WTC11 (cell line): ENCODE data around the gene PUS10. TPM values are rescaled to one million over a fixed set of nuclear protein-coding genes. Genes with fewer than 3 reads are reported as not detected.
"Not testable (repeated sequence)": the region's sequence is repeated elsewhere in the genome, so short reads cannot be mapped to it uniquely, and the experiment has no call there.

Experiments
- ATAC-seq: fragments of 200-7000 bp; cut with Tn5 transposase; 2 replicates; pipeline ENCODE4 v1.10.0; 2021; ENCODE audit warnings: mild to moderate bottlenecking, moderate library complexity
- CTCF ChIA-PET: fragments of 300-600 bp; sonication (Branson Sonifier 250); formaldehyde crosslinking; loops from one replicate; lab custom pipeline; 2021; ENCODE audit warnings: antibody characterized with exemption; lab: Charles Lee
- POLR2A ChIA-PET: fragments of 350-600 bp; sonication (Branson Sonifier 250); formaldehyde crosslinking; loops from one replicate; lab custom pipeline; 2021; ENCODE audit warnings: antibody characterized with exemption; lab: Charles Lee
- DNase-seq: peaks from one replicate; pipeline ENCODE4 v3.0.0; 2021; ENCODE audit warnings: low spot score
- H3K27ac Mint-ChIP-seq: 2 replicates; pipeline ENCODE4 v1.8.0; 2021; ENCODE audit warnings: mixed read lengths
- H3K27me3 Mint-ChIP-seq: 2 replicates; pipeline ENCODE4 v1.8.0; 2021; ENCODE audit warnings: low read depth, mild to moderate bottlenecking, moderate library complexity, mixed read lengths
- H3K36me3 Mint-ChIP-seq: 2 replicates; pipeline ENCODE4 v1.8.0; 2021; ENCODE audit warnings: mixed read lengths
- H3K4me1 Mint-ChIP-seq: 2 replicates; pipeline ENCODE4 v1.8.0; 2022; ENCODE audit warnings: mixed read lengths
- H3K4me3 Mint-ChIP-seq: 2 replicates; pipeline ENCODE4 v1.8.0; 2021; ENCODE audit warnings: mild to moderate bottlenecking, moderate library complexity, mixed read lengths
- H3K9me3 Mint-ChIP-seq: 2 replicates; pipeline ENCODE4 v1.8.0; 2021; ENCODE audit warnings: mixed read lengths
- CBFB ChIP-seq: sonication (generic); formaldehyde crosslinking; IDR thresholded peaks from 2 replicates; pipeline ENCODE4 v1.8.1; 2022; ENCODE audit warnings: mild to moderate bottlenecking, low read depth, missing genetic modification reagents
- CREM ChIP-seq: sonication (generic); formaldehyde crosslinking; IDR thresholded peaks from 2 replicates; pipeline ENCODE4 v1.8.1; 2022; ENCODE audit warnings: mild to moderate bottlenecking, missing genetic modification reagents, moderate library complexity
- ELF4 ChIP-seq: sonication (generic); formaldehyde crosslinking; IDR thresholded peaks from 2 replicates; pipeline ENCODE4 v1.8.1; 2022; ENCODE audit warnings: low read depth, mild to moderate bottlenecking, moderate library complexity, missing genetic modification reagents
- ESRRA ChIP-seq: sonication (generic); formaldehyde crosslinking; IDR thresholded peaks from 2 replicates; pipeline ENCODE4 v1.8.1; 2022; ENCODE audit warnings: mild to moderate bottlenecking, missing genetic modification reagents, borderline replicate concordance
- MYBL2 ChIP-seq: sonication (generic); formaldehyde crosslinking; IDR thresholded peaks from 2 replicates; pipeline ENCODE4 v1.8.1; 2023; ENCODE audit warnings: mild to moderate bottlenecking, moderate library complexity, missing genetic modification reagents
- NR2C2 ChIP-seq: sonication (generic); formaldehyde crosslinking; IDR thresholded peaks from 2 replicates; pipeline ENCODE4 v1.8.0; 2022; ENCODE audit warnings: mild to moderate bottlenecking, missing genetic modification reagents
- OVOL2 ChIP-seq: fragments of 250-450 bp; sonication (Bioruptor Pico); IDR thresholded peaks from 2 replicates; pipeline ENCODE4 v1.9.0; 2021; ENCODE audit warnings: mild to moderate bottlenecking, borderline replicate concordance
- RELA ChIP-seq: sonication (generic); formaldehyde crosslinking; IDR thresholded peaks from 2 replicates; pipeline ENCODE4 v1.8.1; 2022; ENCODE audit warnings: missing genetic modification reagents, mild to moderate bottlenecking, borderline replicate concordance
- SMAD3 ChIP-seq: sonication (generic); formaldehyde crosslinking; IDR thresholded peaks from 2 replicates; pipeline ENCODE4 v1.8.0; 2022; ENCODE audit warnings: missing genetic modification reagents, mild to moderate bottlenecking, borderline replicate concordance
- TEAD4 ChIP-seq: sonication (generic); formaldehyde crosslinking; IDR thresholded peaks from 2 replicates; pipeline ENCODE4 v1.8.0; 2022; ENCODE audit warnings: mild to moderate bottlenecking, missing genetic modification reagents
- ZBTB21 ChIP-seq: sonication (generic); formaldehyde crosslinking; IDR thresholded peaks from 2 replicates; pipeline ENCODE4 v1.8.1; 2023; ENCODE audit warnings: mild to moderate bottlenecking, missing genetic modification reagents, borderline replicate concordance
- ZNF396 ChIP-seq: fragments of 250-450 bp; sonication (Bioruptor Pico); IDR thresholded peaks from 2 replicates; pipeline ENCODE4 v1.8.0; 2021; ENCODE audit warnings: mild to moderate bottlenecking, moderate library complexity, borderline replicate concordance
- ZNF423 ChIP-seq: fragments of 250-450 bp; sonication (Bioruptor Pico); IDR thresholded peaks from 2 replicates; pipeline ENCODE4 v2.1.2; 2022; ENCODE audit warnings: mild to moderate bottlenecking, moderate library complexity
- total RNA-seq: library from RNA; stranded (reverse); gene quantifications from 3 replicates; pipeline ENCODE4 v1.2.3, GENCODE V29; 2021
- TF ChIP-seq, protein P1 (sequence below): sonication (generic); formaldehyde crosslinking; IDR thresholded peaks from 2 replicates; pipeline ENCODE4 v1.8.1; 2023; ENCODE audit warnings: mild to moderate bottlenecking, missing genetic modification reagents
- TF ChIP-seq, protein P2 (sequence below): sonication (generic); formaldehyde crosslinking; IDR thresholded peaks from 2 replicates; pipeline ENCODE4 v1.8.1; 2022; ENCODE audit warnings: mild to moderate bottlenecking, missing genetic modification reagents, moderate library complexity, borderline replicate concordance
- TF ChIP-seq, protein P3 (sequence below): fragments of 200-600 bp; IDR thresholded peaks from 2 replicates; pipeline ENCODE4 v1.8.0; 2022; ENCODE audit warnings: antibody characterized with exemption
- TF ChIP-seq, protein P4 (sequence below): sonication (generic); formaldehyde crosslinking; conservative IDR thresholded peaks from 2 replicates; pipeline ENCODE4 v1.8.1; 2023; ENCODE audit warnings: mild to moderate bottlenecking, low read depth, missing genetic modification reagents, moderate library complexity
- TF ChIP-seq, protein P5 (sequence below): sonication (generic); formaldehyde crosslinking; IDR thresholded peaks from 2 replicates; pipeline ENCODE4 v1.8.0; 2023; ENCODE audit warnings: missing genetic modification reagents, mild to moderate bottlenecking, borderline replicate concordance
- TF ChIP-seq, protein P6 (sequence below): fragments of 250-450 bp; sonication (Bioruptor Pico); IDR thresholded peaks from 2 replicates; pipeline ENCODE4 v1.9.0; 2021; ENCODE audit warnings: mild to moderate bottlenecking

The PUS10 gene
- total RNA-seq, 1 experiment from 2014 or later, result 2.9 TPM

DNA sequence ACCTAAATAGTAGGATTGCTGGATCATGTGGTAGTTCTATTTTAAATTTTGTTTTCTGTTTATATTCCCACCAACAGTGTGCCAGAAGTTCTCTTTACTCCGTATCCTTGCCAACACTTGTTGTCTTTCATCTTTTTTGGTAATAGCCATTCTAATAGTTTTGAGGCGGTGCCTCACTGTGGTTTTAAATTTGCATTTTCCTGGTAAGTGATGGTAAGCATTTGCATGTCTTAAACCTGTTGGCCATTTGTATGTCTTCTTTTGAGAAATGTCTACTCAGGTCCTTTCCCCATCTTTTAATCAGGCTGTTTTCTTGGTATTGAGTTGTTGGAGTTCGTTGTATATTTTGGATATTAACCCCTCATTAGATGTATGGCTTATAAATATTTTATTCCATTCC lies 85.1 kb downstream of the PUS10 start:
- Mint-ChIP-seq H3K4me1 (no peaks in the 10 kb centered on the region), H3K36me3 (0 out of 2 replicates have a peak, but pooled peaks cover 1% of the 10 kb centered on the region), H3K4me3 (no peak overlapping the region), H3K27ac (no peak overlapping the region), H3K27me3 (no peaks in the 10 kb centered on the region), H3K9me3 (no peaks in the 10 kb centered on the region)
- ChIA-PET POLR2A (no interaction called here), CTCF (no interaction called here)
- no peak for ATAC-seq
- TF ChIP-seq RELA (CRISPR knock-in tag) (no peak), CREM (CRISPR knock-in tag) (no peak), TEAD4 (CRISPR knock-in tag) (no peak), ZNF396 (CRISPR knock-in tag) (no peak), CBFB (CRISPR knock-in tag) (no peak), ZNF423 (CRISPR knock-in tag) (no peak), ZBTB21 (no peak), NR2C2 (CRISPR knock-in tag) (no peak), MYBL2 (CRISPR knock-in tag) (no peak), ELF4 (CRISPR knock-in tag) (no peak), SMAD3 (CRISPR knock-in tag) (no peak), OVOL2 (CRISPR knock-in tag) (no peak), ESRRA (no peak)
- TF ChIP-seq, protein P1, sequence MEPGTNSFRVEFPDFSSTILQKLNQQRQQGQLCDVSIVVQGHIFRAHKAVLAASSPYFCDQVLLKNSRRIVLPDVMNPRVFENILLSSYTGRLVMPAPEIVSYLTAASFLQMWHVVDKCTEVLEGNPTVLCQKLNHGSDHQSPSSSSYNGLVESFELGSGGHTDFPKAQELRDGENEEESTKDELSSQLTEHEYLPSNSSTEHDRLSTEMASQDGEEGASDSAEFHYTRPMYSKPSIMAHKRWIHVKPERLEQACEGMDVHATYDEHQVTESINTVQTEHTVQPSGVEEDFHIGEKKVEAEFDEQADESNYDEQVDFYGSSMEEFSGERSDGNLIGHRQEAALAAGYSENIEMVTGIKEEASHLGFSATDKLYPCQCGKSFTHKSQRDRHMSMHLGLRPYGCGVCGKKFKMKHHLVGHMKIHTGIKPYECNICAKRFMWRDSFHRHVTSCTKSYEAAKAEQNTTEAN (CRISPR knock-in tag), result no peak
- TF ChIP-seq, protein P2, sequence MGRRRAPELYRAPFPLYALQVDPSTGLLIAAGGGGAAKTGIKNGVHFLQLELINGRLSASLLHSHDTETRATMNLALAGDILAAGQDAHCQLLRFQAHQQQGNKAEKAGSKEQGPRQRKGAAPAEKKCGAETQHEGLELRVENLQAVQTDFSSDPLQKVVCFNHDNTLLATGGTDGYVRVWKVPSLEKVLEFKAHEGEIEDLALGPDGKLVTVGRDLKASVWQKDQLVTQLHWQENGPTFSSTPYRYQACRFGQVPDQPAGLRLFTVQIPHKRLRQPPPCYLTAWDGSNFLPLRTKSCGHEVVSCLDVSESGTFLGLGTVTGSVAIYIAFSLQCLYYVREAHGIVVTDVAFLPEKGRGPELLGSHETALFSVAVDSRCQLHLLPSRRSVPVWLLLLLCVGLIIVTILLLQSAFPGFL (CRISPR knock-in tag), result no peak
- TF ChIP-seq, protein P3, sequence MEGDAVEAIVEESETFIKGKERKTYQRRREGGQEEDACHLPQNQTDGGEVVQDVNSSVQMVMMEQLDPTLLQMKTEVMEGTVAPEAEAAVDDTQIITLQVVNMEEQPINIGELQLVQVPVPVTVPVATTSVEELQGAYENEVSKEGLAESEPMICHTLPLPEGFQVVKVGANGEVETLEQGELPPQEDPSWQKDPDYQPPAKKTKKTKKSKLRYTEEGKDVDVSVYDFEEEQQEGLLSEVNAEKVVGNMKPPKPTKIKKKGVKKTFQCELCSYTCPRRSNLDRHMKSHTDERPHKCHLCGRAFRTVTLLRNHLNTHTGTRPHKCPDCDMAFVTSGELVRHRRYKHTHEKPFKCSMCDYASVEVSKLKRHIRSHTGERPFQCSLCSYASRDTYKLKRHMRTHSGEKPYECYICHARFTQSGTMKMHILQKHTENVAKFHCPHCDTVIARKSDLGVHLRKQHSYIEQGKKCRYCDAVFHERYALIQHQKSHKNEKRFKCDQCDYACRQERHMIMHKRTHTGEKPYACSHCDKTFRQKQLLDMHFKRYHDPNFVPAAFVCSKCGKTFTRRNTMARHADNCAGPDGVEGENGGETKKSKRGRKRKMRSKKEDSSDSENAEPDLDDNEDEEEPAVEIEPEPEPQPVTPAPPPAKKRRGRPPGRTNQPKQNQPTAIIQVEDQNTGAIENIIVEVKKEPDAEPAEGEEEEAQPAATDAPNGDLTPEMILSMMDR, result no peak
- TF ChIP-seq, protein P4, sequence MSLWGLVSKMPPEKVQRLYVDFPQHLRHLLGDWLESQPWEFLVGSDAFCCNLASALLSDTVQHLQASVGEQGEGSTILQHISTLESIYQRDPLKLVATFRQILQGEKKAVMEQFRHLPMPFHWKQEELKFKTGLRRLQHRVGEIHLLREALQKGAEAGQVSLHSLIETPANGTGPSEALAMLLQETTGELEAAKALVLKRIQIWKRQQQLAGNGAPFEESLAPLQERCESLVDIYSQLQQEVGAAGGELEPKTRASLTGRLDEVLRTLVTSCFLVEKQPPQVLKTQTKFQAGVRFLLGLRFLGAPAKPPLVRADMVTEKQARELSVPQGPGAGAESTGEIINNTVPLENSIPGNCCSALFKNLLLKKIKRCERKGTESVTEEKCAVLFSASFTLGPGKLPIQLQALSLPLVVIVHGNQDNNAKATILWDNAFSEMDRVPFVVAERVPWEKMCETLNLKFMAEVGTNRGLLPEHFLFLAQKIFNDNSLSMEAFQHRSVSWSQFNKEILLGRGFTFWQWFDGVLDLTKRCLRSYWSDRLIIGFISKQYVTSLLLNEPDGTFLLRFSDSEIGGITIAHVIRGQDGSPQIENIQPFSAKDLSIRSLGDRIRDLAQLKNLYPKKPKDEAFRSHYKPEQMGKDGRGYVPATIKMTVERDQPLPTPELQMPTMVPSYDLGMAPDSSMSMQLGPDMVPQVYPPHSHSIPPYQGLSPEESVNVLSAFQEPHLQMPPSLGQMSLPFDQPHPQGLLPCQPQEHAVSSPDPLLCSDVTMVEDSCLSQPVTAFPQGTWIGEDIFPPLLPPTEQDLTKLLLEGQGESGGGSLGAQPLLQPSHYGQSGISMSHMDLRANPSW (CRISPR knock-in tag), result no peak
- TF ChIP-seq, protein P5, sequence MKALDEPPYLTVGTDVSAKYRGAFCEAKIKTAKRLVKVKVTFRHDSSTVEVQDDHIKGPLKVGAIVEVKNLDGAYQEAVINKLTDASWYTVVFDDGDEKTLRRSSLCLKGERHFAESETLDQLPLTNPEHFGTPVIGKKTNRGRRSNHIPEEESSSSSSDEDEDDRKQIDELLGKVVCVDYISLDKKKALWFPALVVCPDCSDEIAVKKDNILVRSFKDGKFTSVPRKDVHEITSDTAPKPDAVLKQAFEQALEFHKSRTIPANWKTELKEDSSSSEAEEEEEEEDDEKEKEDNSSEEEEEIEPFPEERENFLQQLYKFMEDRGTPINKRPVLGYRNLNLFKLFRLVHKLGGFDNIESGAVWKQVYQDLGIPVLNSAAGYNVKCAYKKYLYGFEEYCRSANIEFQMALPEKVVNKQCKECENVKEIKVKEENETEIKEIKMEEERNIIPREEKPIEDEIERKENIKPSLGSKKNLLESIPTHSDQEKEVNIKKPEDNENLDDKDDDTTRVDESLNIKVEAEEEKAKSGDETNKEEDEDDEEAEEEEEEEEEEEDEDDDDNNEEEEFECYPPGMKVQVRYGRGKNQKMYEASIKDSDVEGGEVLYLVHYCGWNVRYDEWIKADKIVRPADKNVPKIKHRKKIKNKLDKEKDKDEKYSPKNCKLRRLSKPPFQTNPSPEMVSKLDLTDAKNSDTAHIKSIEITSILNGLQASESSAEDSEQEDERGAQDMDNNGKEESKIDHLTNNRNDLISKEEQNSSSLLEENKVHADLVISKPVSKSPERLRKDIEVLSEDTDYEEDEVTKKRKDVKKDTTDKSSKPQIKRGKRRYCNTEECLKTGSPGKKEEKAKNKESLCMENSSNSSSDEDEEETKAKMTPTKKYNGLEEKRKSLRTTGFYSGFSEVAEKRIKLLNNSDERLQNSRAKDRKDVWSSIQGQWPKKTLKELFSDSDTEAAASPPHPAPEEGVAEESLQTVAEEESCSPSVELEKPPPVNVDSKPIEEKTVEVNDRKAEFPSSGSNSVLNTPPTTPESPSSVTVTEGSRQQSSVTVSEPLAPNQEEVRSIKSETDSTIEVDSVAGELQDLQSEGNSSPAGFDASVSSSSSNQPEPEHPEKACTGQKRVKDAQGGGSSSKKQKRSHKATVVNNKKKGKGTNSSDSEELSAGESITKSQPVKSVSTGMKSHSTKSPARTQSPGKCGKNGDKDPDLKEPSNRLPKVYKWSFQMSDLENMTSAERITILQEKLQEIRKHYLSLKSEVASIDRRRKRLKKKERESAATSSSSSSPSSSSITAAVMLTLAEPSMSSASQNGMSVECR (CRISPR knock-in tag), result no peak
- TF ChIP-seq, protein P6, sequence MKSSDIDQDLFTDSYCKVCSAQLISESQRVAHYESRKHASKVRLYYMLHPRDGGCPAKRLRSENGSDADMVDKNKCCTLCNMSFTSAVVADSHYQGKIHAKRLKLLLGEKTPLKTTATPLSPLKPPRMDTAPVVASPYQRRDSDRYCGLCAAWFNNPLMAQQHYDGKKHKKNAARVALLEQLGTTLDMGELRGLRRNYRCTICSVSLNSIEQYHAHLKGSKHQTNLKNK, result no peak
- no peak for DNase-seq

DNA sequence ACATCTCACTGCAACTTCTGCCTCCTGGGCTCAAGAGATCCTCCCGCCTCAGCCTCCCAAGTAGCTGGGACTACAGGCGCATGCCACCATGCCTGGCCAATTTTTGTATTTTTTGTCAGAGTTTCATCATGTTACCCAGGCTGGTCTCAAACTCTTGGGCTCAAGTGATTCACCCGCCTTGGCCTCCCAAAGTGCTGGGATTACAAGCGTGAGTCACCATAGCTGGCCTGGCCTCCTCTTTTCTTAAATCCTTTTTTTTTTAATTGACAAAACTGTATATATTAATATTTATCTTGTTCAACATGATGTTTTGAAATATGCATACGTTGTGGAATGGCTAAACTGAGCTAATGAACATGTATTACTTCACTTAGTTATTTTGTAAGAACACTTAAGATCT lies 86.0 kb downstream of the PUS10 start:
- ATAC-seq, DNase-seq, H3K27ac Mint-ChIP-seq, H3K4me3 Mint-ChIP-seq, CTCF ChIA-PET, POLR2A ChIA-PET, H3K9me3 Mint-ChIP-seq, H3K27me3 Mint-ChIP-seq, H3K36me3 Mint-ChIP-seq, H3K4me1 Mint-ChIP-seq: not testable (repeated sequence)
